GM18519 (cell line): ENCODE data around the gene CLEC3A.
"Not testable (repeated sequence)": the region's sequence is repeated elsewhere in the genome, so short reads cannot be mapped to it uniquely, and the experiment has no call there.

ENCODE experiments used
- ATAC-seq: cut with Tn5 transposase; IDR thresholded peaks from one replicate; pipeline ENCODE4 v1.9.1; 2021; ENCODE audit warnings: mild to moderate bottlenecking, moderate library complexity; ENCODE audit not compliant: unreplicated experiment, low FRiP score

CLEC3A gene

GRCh38 chr16:78025631-78026030, 3.3 kb downstream of the CLEC3A start:
- ATAC-seq, result no peak

DNA sequence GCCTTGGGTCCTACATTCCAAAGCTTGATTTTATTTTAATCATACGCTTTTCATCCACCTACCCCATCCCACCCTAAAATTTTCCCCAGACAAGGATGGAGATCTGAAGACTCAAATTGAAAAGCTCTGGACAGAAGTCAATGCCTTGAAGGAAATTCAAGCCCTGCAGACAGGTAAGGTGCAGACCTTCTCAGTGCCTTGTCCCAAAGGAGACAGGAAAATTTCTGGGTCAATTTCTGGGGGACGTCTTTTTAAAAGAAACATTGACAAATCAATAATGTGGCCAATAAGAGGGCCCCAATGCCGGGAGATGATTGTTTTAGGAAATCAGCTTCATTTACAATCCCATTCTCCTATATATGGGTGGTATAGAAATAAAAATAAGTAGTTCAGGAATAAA, 5.7 kb downstream of the CLEC3A start:
- ATAC-seq, result no peak

GRCh38 chr16:78034530-78034929, 12.2 kb downstream of the CLEC3A start:
- no peak for ATAC-seq

- ATAC-seq, result no peak
Measured at GRCh38 chr16:78035012-78035411, 12.7 kb downstream of the CLEC3A start.

DNA sequence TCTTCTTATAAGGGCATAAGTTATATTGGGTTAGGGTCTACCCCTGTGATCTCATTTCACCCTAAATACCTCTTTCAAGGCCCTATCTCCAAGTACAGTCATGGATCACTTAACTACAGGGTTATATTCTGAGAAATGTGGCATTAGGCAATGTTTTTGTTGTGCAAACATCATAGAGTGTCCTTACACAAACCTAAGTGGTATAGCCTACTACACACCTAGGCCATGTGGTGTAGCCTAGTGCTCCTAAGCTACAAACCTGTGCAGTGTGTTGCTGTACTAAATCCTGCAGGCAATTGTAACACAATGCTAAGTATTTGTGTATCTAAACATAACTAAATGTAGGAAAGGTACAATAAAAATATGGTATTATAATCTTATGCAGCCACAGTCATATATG, 18.0 kb downstream of the CLEC3A start:
- no peak for ATAC-seq

GRCh38 chr16:78045865-78046581, 23.7 kb downstream of the CLEC3A start:
- no peak for ATAC-seq

- no peak for ATAC-seq
Measured at GRCh38 chr16:78048319-78048718, 26.0 kb downstream of the CLEC3A start.

GRCh38 chr16:78050734-78051400, 28.5 kb downstream of the CLEC3A start:
- no peak for ATAC-seq

DNA sequence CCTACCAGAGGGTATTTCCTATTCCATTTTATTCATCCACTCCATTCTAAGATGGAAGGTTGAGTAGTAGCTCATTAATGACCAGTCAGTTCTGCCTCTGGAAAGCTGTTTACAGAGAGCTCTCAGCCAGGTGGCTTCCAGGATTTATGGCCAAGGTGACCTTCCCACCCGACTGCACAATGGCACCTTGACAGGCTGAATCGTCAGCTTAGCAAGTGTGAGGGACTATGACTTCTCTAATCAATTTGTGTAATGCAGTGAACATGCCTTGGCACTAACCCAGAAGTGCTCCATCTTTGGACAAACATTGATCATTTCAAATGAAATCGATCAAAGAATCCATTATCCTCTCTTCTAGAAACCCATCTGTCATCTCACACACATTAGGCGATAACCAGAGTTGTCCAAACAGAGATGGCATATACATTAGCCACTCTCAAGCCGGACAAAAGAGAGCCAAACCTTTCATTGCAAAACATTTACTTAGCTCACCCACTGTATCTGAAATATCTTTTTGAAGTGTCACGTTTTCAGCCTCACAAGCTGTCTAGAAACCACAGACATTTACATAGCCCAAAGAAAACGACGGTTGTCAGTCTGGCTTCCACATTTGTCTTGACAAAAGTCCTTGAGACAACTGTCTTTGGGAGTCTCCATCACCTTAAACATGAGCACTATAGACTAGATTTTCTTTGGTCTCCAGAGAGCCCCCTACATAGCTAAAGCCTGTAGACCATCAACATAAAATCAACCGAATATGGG, 35.6 kb downstream of the CLEC3A start:
- ATAC-seq, result no peak

GRCh38 chr16:78059806-78060205, 37.5 kb downstream of the CLEC3A start:
- not testable (repeated sequence) for ATAC-seq

GRCh38 chr16:78060295-78060694, 37.9 kb downstream of the CLEC3A start:
- no peak for ATAC-seq

- no peak for ATAC-seq
Measured at GRCh38 chr16:78060809-78061208, 38.5 kb downstream of the CLEC3A start.

DNA sequence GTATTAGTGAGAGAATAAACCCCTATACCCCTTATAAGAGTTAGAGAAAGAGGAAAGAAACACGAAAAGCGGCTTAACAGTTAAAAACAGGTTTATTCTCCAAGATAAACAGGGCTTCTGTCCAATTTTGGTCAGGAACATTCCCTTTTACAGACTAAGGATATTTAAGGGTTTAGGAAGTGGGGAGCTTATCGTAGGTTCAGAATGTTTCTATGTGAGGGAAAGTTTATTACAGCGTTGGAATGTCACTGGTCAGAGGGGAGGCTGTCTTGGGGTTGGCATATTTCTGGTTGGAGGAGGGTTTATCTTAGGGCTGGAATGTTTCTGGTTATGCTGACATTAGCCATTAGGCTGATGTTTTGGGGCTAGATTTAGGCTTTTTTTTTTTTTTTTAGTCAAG, 43.0 kb downstream of the CLEC3A start:
- no peak for ATAC-seq

DNA sequence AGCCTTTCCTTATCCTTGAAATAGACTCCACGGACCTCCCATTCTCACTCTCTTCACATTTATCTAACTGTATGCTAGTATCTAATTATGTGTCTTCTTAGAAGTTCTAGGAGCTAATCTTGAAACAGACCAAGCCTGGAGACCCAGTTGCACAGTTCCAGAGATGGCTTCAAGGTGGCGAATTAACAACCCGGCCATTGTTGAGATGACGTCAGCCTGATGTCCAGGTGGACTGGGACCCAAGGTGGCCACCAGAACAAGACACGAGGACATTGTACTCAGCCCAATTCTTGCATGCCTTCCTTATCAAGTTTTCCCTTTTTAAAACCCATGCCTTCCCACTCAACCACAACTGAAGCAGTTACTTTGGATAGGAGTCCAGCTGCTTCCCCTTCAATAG, 47.6 kb downstream of the CLEC3A start:
- no peak for ATAC-seq

DNA sequence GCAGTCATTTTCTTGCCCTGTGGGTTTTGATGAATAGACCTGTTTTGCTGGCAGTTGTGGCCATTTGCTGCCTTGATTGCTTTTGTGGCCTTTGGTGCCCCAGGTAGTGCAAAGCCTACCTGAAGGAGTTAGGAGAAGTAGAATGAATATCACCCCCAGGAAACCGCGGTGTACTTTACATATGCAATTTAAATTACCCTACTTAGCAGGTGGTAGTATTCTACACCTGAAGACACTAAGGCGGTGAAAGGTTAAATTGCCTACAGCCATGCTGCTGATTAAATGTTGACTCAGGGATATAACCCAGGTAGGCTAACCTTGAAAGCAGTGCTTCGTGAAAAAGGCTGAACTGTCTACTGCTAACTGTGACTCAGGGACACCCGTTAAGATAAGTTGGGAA, 49.9 kb downstream of the CLEC3A start:
- no peak for ATAC-seq

GRCh38 chr16:78075800-78076199, 53.5 kb downstream of the CLEC3A start:
- ATAC-seq, result no peak

DNA sequence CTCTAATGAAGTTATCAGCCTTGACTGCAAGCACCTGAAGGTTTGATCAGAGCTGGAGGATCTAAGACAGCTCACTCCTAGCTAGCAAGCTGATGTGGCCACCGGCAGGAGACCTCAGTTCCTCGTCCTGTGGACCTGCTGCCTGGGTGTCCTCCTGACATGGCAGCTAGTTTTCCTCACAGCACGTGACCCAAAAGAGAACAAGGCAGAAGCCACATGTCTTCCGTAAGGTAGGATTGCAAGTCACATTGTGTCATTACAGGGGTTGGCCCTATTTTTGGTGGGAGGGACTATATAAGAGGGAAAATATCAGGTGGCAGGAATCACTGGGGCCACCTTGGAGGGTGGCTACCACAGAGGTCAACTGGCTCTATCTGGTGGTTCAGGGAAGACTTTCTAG, 59.0 kb downstream of the CLEC3A start:
- no peak for ATAC-seq
